H1 (cell line): ENCODE results near the gene ATP2A3. TPM values are rescaled to one million over a fixed set of nuclear protein-coding genes. Genes with fewer than 3 reads are reported as not detected.

Source experiments
- BCL11A ChIP-seq, 2 experiments: IDR thresholded peaks; one replicate each; pipeline ENCODE4 v1.6.1; 2011; ENCODE audit warnings: low read depth in 2 of 2, low read length in 2 of 2, mild to moderate bottlenecking in 2 of 2
- EP300 ChIP-seq, 2 experiments: IDR thresholded peaks; 1 replicate in 1 of 2; 2 replicates in 1 of 2; pipeline ENCODE4 v1.6.1; 2011 to 2012; ENCODE audit warnings: low read depth in 2 of 2, low read length in 2 of 2, mild to moderate bottlenecking in 2 of 2, borderline replicate concordance in 1 of 2, inconsistent platforms in 1 of 2, moderate library complexity in 1 of 2
- HDAC2 ChIP-seq, 2 experiments: fragments of 300-600 bp in 1 of 2; sonication (generic) in 1 of 2; IDR thresholded peaks; 2 replicates each; pipeline ENCODE4 v1.6.1; 2011 to 2012; ENCODE audit warnings: low read depth in 2 of 2, low read length in 2 of 2, mild to moderate bottlenecking in 2 of 2, moderate library complexity in 2 of 2, borderline replicate concordance in 1 of 2, inconsistent platforms in 1 of 2
- JUND ChIP-seq: IDR thresholded peaks from 2 replicates; pipeline ENCODE4 v1.6.1; 2011; ENCODE audit warnings: mild to moderate bottlenecking, improper control_type of control experiment, low read length
- KDM1A ChIP-seq: fragments of 200-600, 300-600 bp; sonication (generic); IDR thresholded peaks from 2 replicates; pipeline ENCODE4 v1.7.1; 2016; ENCODE audit warnings: mild to moderate bottlenecking, low read length, borderline replicate concordance
- KDM4A ChIP-seq: IDR thresholded peaks from one replicate; pipeline ENCODE4 v1.7.1; 2012; ENCODE audit warnings: low read depth, mild to moderate bottlenecking, moderate library complexity, low read length, inconsistent platforms; ENCODE audit not compliant: severe bottlenecking
- SP1 ChIP-seq: IDR thresholded peaks from 2 replicates; pipeline ENCODE4 v1.6.1; 2011; ENCODE audit warnings: low read depth, low read length
- polyA plus RNA-seq, 7 experiments: library from polyadenylated mRNA; depleted of rRNA in 3 of 7; stranded (reverse) in 5 of 7; unstranded in 2 of 7; fragments of >200 nt in 5 of 7; fragments of 200-250 nt in 2 of 7; gene quantifications; 1 replicate in 5 of 7; 2 replicates in 1 of 7; 4 replicates in 1 of 7; pipeline versions ENCODE4 v1.2.1 to v1.2.3, GENCODE V29; 2011 to 2013; ENCODE audit warnings: missing spikeins in 2 of 7, mixed read lengths in 2 of 7
- total RNA-seq: library from RNA; stranded (reverse); fragmentation: NEBNext Ultra II Directional; extraction: Animal tissue kit (Norgen Biotek cat#: 25700); gene quantifications from 2 replicates; pipeline ENCODE4 v1.2.1, GENCODE V29; 2021
- TF ChIP-seq, protein P1 (sequence below): fragments of 300-600 bp; sonication (generic); IDR thresholded peaks from 2 replicates; pipeline ENCODE4 v1.7.1; 2012; ENCODE audit warnings: low read length, moderate library complexity, mild to moderate bottlenecking, inconsistent platforms; ENCODE audit not compliant: insufficient replicate concordance
- TF ChIP-seq, protein P2 (sequence below): IDR thresholded peaks from 2 replicates; pipeline ENCODE4 v1.6.1; 2012; ENCODE audit warnings: inconsistent platforms

ATP2A3 gene
- total and polyA plus RNA-seq, 2 of the 8 experiments (the other 6 are each of a cell fraction or from before 2014, with no cell fraction given) = 18.4 to 32.5 TPM

DNA sequence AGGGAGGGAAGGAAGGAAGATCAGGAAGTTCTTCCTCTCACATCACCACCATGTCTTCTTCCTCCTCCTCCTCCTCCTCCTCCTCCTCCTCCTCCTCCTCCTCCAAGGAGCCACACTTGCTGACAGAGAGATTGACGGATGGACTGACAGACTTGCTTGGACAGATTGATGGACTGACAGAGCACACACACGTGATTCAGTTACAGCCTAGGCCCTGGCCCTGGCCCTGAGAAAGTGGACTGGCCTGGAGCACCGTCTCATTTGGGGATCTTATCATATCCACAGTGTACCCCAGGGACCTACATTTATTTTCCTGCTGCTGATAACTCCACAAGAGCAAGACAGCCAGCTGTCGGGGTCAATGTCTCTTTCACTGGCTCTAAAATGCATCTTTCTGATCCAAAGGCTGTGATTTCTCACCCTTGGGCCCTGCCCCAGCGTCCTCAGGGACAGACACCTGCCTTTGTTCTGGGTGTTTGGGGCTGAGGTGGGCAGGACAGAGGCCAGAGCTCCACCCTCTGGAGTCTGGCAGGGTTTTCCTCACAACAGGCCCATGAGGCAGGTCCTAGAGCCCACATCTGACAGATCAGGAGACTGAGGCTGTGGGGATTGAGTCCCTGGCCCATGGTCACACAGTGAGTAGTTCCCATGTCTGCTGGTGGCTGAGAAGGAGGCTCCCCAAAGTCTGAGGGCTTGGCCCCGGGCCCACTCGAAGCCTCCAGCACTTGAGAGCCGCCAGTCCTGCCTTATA lies 45.7 kb downstream of the ATP2A3 start (continued):
- TF ChIP-seq, protein P1, sequence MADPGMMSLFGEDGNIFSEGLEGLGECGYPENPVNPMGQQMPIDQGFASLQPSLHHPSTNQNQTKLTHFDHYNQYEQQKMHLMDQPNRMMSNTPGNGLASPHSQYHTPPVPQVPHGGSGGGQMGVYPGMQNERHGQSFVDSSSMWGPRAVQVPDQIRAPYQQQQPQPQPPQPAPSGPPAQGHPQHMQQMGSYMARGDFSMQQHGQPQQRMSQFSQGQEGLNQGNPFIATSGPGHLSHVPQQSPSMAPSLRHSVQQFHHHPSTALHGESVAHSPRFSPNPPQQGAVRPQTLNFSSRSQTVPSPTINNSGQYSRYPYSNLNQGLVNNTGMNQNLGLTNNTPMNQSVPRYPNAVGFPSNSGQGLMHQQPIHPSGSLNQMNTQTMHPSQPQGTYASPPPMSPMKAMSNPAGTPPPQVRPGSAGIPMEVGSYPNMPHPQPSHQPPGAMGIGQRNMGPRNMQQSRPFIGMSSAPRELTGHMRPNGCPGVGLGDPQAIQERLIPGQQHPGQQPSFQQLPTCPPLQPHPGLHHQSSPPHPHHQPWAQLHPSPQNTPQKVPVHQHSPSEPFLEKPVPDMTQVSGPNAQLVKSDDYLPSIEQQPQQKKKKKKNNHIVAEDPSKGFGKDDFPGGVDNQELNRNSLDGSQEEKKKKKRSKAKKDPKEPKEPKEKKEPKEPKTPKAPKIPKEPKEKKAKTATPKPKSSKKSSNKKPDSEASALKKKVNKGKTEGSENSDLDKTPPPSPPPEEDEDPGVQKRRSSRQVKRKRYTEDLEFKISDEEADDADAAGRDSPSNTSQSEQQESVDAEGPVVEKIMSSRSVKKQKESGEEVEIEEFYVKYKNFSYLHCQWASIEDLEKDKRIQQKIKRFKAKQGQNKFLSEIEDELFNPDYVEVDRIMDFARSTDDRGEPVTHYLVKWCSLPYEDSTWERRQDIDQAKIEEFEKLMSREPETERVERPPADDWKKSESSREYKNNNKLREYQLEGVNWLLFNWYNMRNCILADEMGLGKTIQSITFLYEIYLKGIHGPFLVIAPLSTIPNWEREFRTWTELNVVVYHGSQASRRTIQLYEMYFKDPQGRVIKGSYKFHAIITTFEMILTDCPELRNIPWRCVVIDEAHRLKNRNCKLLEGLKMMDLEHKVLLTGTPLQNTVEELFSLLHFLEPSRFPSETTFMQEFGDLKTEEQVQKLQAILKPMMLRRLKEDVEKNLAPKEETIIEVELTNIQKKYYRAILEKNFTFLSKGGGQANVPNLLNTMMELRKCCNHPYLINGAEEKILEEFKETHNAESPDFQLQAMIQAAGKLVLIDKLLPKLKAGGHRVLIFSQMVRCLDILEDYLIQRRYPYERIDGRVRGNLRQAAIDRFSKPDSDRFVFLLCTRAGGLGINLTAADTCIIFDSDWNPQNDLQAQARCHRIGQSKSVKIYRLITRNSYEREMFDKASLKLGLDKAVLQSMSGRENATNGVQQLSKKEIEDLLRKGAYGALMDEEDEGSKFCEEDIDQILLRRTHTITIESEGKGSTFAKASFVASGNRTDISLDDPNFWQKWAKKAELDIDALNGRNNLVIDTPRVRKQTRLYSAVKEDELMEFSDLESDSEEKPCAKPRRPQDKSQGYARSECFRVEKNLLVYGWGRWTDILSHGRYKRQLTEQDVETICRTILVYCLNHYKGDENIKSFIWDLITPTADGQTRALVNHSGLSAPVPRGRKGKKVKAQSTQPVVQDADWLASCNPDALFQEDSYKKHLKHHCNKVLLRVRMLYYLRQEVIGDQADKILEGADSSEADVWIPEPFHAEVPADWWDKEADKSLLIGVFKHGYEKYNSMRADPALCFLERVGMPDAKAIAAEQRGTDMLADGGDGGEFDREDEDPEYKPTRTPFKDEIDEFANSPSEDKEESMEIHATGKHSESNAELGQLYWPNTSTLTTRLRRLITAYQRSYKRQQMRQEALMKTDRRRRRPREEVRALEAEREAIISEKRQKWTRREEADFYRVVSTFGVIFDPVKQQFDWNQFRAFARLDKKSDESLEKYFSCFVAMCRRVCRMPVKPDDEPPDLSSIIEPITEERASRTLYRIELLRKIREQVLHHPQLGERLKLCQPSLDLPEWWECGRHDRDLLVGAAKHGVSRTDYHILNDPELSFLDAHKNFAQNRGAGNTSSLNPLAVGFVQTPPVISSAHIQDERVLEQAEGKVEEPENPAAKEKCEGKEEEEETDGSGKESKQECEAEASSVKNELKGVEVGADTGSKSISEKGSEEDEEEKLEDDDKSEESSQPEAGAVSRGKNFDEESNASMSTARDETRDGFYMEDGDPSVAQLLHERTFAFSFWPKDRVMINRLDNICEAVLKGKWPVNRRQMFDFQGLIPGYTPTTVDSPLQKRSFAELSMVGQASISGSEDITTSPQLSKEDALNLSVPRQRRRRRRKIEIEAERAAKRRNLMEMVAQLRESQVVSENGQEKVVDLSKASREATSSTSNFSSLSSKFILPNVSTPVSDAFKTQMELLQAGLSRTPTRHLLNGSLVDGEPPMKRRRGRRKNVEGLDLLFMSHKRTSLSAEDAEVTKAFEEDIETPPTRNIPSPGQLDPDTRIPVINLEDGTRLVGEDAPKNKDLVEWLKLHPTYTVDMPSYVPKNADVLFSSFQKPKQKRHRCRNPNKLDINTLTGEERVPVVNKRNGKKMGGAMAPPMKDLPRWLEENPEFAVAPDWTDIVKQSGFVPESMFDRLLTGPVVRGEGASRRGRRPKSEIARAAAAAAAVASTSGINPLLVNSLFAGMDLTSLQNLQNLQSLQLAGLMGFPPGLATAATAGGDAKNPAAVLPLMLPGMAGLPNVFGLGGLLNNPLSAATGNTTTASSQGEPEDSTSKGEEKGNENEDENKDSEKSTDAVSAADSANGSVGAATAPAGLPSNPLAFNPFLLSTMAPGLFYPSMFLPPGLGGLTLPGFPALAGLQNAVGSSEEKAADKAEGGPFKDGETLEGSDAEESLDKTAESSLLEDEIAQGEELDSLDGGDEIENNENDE = no peak
- TF ChIP-seq EP300 (IDR thresholded peaks at IDR 0.05; ENCODE audit: borderline replicate concordance in 1 of 2, low read depth in 2 of 2, low read length in 2 of 2) (no peak), SP1 (no peak), HDAC2 (IDR thresholded peaks at IDR 0.05; ENCODE audit: borderline replicate concordance in 1 of 2, low read depth in 2 of 2, low read length in 2 of 2) (no peak), BCL11A (IDR thresholded peaks at IDR 0.05; ENCODE audit: low read depth in 2 of 2, low read length in 2 of 2) (no peak), KDM1A (no peak), JUND (no peak), KDM4A (no peak)
- TF ChIP-seq, protein P2, sequence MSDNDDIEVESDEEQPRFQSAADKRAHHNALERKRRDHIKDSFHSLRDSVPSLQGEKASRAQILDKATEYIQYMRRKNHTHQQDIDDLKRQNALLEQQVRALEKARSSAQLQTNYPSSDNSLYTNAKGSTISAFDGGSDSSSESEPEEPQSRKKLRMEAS = no peak
